Activated CD4-positive, alpha-beta T cell treated with anti-CD3 and anti-CD28 coated beads, Interleukin-10, Interleukin-2, amounts not matched to agents 100 ng/mL and 50 ng/mL, durations not matched to agents 16 hours and 8 hours (primary cell): ENCODE results near the gene MARK2.
"Not testable (repeated sequence)": the region's sequence is repeated elsewhere in the genome, so short reads cannot be mapped to it uniquely, and the experiment has no call there.

ENCODE experiments used
- DNase-seq: peaks from one replicate; pipeline ENCODE4 v3.0.0-alpha.2; 2020

MARK2 gene

GRCh38 chr11:63838678-63839507, at the start of gene MARK2:
Gene MARK2, plus strand, starts transcription at chr11:63839110. Its CDS starts 397 bp downstream, at chr11:63839507.
- peak; percentile 99 for DNase-seq

- DNase-seq: no peak
Observed at GRCh38 chr11:63791495-63792167, 47.3 kb upstream of the MARK2 start.

GRCh38 chr11:63793161-63793560, 45.7 kb upstream of the MARK2 start:
- no peak for DNase-seq

GRCh38 chr11:63795066-63795465, 43.8 kb upstream of the MARK2 start:
- DNase-seq: no peak

GRCh38 chr11:63800921-63801320, 38.0 kb upstream of the MARK2 start:
- no peak for DNase-seq

GRCh38 chr11:63802637-63803414, 36.1 kb upstream of the MARK2 start:
- DNase-seq: no peak

GRCh38 chr11:63804259-63804658, 34.7 kb upstream of the MARK2 start:
- no peak for DNase-seq

GRCh38 chr11:63805844-63806415, 33.0 kb upstream of the MARK2 start:
- DNase-seq: no peak

- DNase-seq: not testable (repeated sequence)
Observed at GRCh38 chr11:63810383-63810782, 28.5 kb upstream of the MARK2 start.

- no peak for DNase-seq
Observed at GRCh38 chr11:63811522-63811921, 27.4 kb upstream of the MARK2 start.

GRCh38 chr11:63813035-63813562, 25.8 kb upstream of the MARK2 start, which contains the start of gene SPINDOC:
Gene SPINDOC, plus strand, starts transcription at chr11:63813456. Its CDS starts 231 bp downstream, at chr11:63813687.
- DNase-seq: peak; percentile 87

GRCh38 chr11:63813563-63814382, 25.1 kb upstream of the MARK2 start:
- DNase-seq: peak; percentile 67

GRCh38 chr11:63814383-63814736, 24.6 kb upstream of the MARK2 start:
- no peak for DNase-seq

GRCh38 chr11:63816166-63816565, 22.7 kb upstream of the MARK2 start:
- no peak for DNase-seq

- DNase-seq: no peak
Observed at GRCh38 chr11:63816732-63817131, 22.2 kb upstream of the MARK2 start.

- no peak for DNase-seq
Observed at GRCh38 chr11:63817758-63818498, 21.0 kb upstream of the MARK2 start.

- DNase-seq: no peak
Observed at GRCh38 chr11:63818609-63819008, 20.3 kb upstream of the MARK2 start.

- no peak for DNase-seq
Observed at GRCh38 chr11:63821411-63821810, 17.5 kb upstream of the MARK2 start.

- DNase-seq: no peak
Observed at GRCh38 chr11:63826471-63827190, 12.3 kb upstream of the MARK2 start.

GRCh38 chr11:63829823-63830489, 9.0 kb upstream of the MARK2 start:
- DNase-seq: no peak
